NB4 (cell line): ENCODE data around the gene ATXN7.

Experiments used
- CTCF ChIP-seq: IDR thresholded peaks from one replicate; pipeline ENCODE4 v1.5.1; 2012; ENCODE audit warnings: low read depth, low read length
- MAX ChIP-seq: IDR thresholded peaks from 2 replicates; pipeline ENCODE4 v1.6.1; 2011; ENCODE audit warnings: low read depth, low read length
- MYC ChIP-seq: IDR thresholded peaks from 2 replicates; pipeline ENCODE4 v1.6.1; 2011; ENCODE audit warnings: low read depth, low read length
- POLR2A ChIP-seq: IDR thresholded peaks from 2 replicates; pipeline ENCODE4 v1.6.1; 2011; ENCODE audit warnings: mild to moderate bottlenecking; ENCODE audit not compliant: insufficient read length; ENCODE audit errors: extremely low read depth

DNA sequence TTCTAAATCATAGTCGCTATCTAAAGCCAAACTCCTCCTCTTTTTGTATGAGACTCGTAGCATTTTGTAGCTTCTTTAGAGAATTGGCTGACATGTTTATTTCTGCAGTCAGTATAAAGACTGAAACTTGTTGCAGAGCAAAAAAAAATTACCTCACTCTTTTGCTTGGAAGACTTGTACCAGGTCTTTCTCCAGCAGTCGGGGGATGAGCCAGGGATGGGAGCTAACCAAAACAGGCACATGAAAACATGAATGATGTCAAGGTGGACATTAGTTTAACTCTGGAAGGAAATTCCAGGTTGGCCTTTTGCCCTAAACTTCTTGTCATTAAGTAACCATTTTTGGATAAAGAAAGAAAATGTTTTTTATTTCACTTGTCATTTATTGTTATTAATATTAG is 95.5 kb downstream of the ATXN7 start:
- TF ChIP-seq CTCF: no peak
- no peak for TF ChIP-seq MAX
- no peak for TF ChIP-seq POLR2A
- TF ChIP-seq MYC: no peak
